K562 (cell line): Measurements from ENCODE around the gene FADD. TPM values are rescaled to one million over a fixed set of nuclear protein-coding genes. Genes with fewer than 3 reads are reported as not detected.
A peak's percentile ranks its signal among the peaks of the same experiment; 100 is the strongest.

Source experiments
- ATF7 ChIP-seq: fragments of 450-650 bp; IDR thresholded peaks from 2 replicates; pipeline ENCODE4 v1.7.1; 2014; ENCODE audit warnings: mild to moderate bottlenecking, moderate library complexity
- JUNB ChIP-seq: fragments of 450-650 bp; formaldehyde crosslinking; conservative IDR thresholded peaks from 2 replicates; pipeline ENCODE4 v1.4.0; 2020; ENCODE audit warnings: mild to moderate bottlenecking
- MIER1 ChIP-seq: fragments of 450-650 bp; IDR thresholded peaks from 2 replicates; pipeline ENCODE4 v1.6.1; 2016; ENCODE audit warnings: antibody characterized with exemption, mild to moderate bottlenecking, low read depth
- PHF21A ChIP-seq: fragments of 450-650 bp; IDR thresholded peaks from 2 replicates; pipeline ENCODE4 v1.6.1; 2017; ENCODE audit warnings: low read depth, borderline replicate concordance
- RB1 ChIP-seq: fragments of 450-650 bp; IDR thresholded peaks from 2 replicates; pipeline ENCODE4 v1.6.1; 2017; ENCODE audit warnings: low read depth, mild to moderate bottlenecking
- RBM14 ChIP-seq: fragments of 200-400 bp; formaldehyde crosslinking; IDR thresholded peaks from 2 replicates; pipeline ENCODE4 v1.6.1; 2018; ENCODE audit warnings: low read depth, mild to moderate bottlenecking, low read length, moderate library complexity, borderline replicate concordance; ENCODE audit not compliant: insufficient read depth
- TARDBP ChIP-seq: fragments of 450-650 bp; IDR thresholded peaks from 2 replicates; pipeline ENCODE4 v1.6.1; 2016
- ZNF165 ChIP-seq: fragments of 250-450 bp; sonication (Bioruptor Pico); IDR thresholded peaks from 2 replicates; pipeline ENCODE4 v1.4.0; 2020; ENCODE audit warnings: borderline replicate concordance
- ZNF77 ChIP-seq: fragments of 250-450 bp; sonication (Bioruptor Pico); IDR thresholded peaks from 2 replicates; pipeline ENCODE4 v1.5.0; 2020
- ZNF785 ChIP-seq: fragments of 250-450 bp; sonication (Bioruptor Pico); IDR thresholded peaks from 2 replicates; pipeline ENCODE4 v1.4.0; 2020; ENCODE audit warnings: mild to moderate bottlenecking
- polyA plus RNA-seq, 8 experiments: library from polyadenylated mRNA; depleted of rRNA in 4 of 8; stranded (reverse) in 5 of 8; unstranded in 3 of 8; fragments of >200 nt; fragmentation: Nextera tagmentation in 2 of 8; fragmentation: Illumina TruSeq in 1 of 8; extraction: Ambion mirVana in 2 of 8; extraction: Trizol in 1 of 8; gene quantifications; 2 replicates each; pipeline versions ENCODE4 v1.2.1 to v1.2.3, GENCODE V29; 2011 to 2014; ENCODE audit warnings: inconsistent platforms in 1 of 8, missing spikeins in 1 of 8
- total RNA-seq, 7 experiments: library from RNA; depleted of rRNA in 6 of 7; stranded (reverse); fragments of >200 nt in 6 of 7; fragmentation: Illumina TruSeq in 2 of 7; extraction: Trizol in 2 of 7; gene quantifications; 2 replicates each; pipeline versions ENCODE4 v1.2.1 to v1.2.3, GENCODE V29; 2011 to 2021; ENCODE audit warnings: low replicate concordance in 1 of 7
- TF ChIP-seq, protein P1 (sequence below): fragments of 250-450 bp; sonication (Bioruptor Pico); IDR thresholded peaks from 2 replicates; pipeline ENCODE4 v1.4.0; 2020; ENCODE audit warnings: mild to moderate bottlenecking
- TF ChIP-seq, protein P2 (sequence below): fragments of 450-650 bp; IDR thresholded peaks from 2 replicates; pipeline ENCODE4 v1.7.0; 2016; ENCODE audit warnings: borderline replicate concordance
- TF ChIP-seq, protein P3 (sequence below): fragments of 450-650 bp; IDR thresholded peaks from 2 replicates; pipeline ENCODE4 v1.6.1; 2016; ENCODE audit warnings: mild to moderate bottlenecking, moderate library complexity

FADD gene
- total and polyA plus RNA-seq, 9 of the 15 experiments (the other 6 are each of a cell fraction or from before 2014, with no cell fraction given), result 0.29 to 26.9 (median 20.4) TPM

DNA sequence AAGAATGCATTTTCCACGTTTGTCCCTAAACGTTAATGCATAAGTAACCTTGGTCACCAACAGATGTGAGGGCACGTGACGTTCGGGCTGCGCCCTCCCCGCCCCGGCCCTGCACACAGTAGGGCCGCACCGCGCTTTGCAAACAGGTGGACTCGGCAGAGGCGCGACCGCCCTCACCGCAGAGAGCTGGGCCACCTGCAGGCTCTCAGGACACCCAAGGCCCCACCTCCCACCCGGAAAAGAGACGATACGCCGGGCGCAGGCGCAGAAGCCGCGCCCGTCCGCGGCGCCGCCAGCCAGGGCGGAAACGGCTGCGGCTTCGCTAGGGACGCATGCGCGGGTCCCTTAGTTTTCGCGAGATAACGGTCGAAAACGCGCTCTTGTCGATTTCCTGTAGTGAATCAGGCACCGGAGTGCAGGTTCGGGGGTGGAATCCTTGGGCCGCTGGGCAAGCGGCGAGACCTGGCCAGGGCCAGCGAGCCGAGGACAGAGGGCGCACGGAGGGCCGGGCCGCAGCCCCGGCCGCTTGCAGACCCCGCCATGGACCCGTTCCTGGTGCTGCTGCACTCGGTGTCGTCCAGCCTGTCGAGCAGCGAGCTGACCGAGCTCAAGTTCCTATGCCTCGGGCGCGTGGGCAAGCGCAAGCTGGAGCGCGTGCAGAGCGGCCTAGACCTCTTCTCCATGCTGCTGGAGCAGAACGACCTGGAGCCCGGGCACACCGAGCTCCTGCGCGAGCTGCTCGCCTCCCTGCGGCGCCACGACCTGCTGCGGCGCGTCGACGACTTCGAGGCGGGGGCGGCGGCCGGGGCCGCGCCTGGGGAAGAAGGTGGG lies at the start of gene FADD (continued):
- TF ChIP-seq, protein P1, sequence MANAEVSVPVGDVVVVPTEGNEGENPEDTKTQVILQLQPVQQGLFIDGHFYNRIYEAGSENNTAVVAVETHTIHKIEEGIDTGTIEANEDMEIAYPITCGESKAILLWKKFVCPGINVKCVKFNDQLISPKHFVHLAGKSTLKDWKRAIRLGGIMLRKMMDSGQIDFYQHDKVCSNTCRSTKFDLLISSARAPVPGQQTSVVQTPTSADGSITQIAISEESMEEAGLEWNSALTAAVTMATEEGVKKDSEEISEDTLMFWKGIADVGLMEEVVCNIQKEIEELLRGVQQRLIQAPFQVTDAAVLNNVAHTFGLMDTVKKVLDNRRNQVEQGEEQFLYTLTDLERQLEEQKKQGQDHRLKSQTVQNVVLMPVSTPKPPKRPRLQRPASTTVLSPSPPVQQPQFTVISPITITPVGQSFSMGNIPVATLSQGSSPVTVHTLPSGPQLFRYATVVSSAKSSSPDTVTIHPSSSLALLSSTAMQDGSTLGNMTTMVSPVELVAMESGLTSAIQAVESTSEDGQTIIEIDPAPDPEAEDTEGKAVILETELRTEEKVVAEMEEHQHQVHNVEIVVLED, result peak; percentile 69; the same call in 1 of the 2 replicates
- TF ChIP-seq, protein P2, sequence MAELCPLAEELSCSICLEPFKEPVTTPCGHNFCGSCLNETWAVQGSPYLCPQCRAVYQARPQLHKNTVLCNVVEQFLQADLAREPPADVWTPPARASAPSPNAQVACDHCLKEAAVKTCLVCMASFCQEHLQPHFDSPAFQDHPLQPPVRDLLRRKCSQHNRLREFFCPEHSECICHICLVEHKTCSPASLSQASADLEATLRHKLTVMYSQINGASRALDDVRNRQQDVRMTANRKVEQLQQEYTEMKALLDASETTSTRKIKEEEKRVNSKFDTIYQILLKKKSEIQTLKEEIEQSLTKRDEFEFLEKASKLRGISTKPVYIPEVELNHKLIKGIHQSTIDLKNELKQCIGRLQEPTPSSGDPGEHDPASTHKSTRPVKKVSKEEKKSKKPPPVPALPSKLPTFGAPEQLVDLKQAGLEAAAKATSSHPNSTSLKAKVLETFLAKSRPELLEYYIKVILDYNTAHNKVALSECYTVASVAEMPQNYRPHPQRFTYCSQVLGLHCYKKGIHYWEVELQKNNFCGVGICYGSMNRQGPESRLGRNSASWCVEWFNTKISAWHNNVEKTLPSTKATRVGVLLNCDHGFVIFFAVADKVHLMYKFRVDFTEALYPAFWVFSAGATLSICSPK, result no peak
- no peak for TF ChIP-seq JUNB
- no peak for TF ChIP-seq PHF21A
- peak; percentile 41; the same call in 1 of the 2 replicates for TF ChIP-seq ATF7
- TF ChIP-seq RBM14, result no peak
- no peak for TF ChIP-seq ZNF165 (CRISPR knock-in tag)
- no peak for TF ChIP-seq TARDBP
- TF ChIP-seq RB1, result 0 out of 2 replicates have a peak, but pooled peaks have one; percentile 16
- TF ChIP-seq ZNF785 (CRISPR knock-in tag), result no peak
- no peak for TF ChIP-seq MIER1
- TF ChIP-seq ZNF77 (CRISPR knock-in tag), result no peak
- TF ChIP-seq, protein P3, sequence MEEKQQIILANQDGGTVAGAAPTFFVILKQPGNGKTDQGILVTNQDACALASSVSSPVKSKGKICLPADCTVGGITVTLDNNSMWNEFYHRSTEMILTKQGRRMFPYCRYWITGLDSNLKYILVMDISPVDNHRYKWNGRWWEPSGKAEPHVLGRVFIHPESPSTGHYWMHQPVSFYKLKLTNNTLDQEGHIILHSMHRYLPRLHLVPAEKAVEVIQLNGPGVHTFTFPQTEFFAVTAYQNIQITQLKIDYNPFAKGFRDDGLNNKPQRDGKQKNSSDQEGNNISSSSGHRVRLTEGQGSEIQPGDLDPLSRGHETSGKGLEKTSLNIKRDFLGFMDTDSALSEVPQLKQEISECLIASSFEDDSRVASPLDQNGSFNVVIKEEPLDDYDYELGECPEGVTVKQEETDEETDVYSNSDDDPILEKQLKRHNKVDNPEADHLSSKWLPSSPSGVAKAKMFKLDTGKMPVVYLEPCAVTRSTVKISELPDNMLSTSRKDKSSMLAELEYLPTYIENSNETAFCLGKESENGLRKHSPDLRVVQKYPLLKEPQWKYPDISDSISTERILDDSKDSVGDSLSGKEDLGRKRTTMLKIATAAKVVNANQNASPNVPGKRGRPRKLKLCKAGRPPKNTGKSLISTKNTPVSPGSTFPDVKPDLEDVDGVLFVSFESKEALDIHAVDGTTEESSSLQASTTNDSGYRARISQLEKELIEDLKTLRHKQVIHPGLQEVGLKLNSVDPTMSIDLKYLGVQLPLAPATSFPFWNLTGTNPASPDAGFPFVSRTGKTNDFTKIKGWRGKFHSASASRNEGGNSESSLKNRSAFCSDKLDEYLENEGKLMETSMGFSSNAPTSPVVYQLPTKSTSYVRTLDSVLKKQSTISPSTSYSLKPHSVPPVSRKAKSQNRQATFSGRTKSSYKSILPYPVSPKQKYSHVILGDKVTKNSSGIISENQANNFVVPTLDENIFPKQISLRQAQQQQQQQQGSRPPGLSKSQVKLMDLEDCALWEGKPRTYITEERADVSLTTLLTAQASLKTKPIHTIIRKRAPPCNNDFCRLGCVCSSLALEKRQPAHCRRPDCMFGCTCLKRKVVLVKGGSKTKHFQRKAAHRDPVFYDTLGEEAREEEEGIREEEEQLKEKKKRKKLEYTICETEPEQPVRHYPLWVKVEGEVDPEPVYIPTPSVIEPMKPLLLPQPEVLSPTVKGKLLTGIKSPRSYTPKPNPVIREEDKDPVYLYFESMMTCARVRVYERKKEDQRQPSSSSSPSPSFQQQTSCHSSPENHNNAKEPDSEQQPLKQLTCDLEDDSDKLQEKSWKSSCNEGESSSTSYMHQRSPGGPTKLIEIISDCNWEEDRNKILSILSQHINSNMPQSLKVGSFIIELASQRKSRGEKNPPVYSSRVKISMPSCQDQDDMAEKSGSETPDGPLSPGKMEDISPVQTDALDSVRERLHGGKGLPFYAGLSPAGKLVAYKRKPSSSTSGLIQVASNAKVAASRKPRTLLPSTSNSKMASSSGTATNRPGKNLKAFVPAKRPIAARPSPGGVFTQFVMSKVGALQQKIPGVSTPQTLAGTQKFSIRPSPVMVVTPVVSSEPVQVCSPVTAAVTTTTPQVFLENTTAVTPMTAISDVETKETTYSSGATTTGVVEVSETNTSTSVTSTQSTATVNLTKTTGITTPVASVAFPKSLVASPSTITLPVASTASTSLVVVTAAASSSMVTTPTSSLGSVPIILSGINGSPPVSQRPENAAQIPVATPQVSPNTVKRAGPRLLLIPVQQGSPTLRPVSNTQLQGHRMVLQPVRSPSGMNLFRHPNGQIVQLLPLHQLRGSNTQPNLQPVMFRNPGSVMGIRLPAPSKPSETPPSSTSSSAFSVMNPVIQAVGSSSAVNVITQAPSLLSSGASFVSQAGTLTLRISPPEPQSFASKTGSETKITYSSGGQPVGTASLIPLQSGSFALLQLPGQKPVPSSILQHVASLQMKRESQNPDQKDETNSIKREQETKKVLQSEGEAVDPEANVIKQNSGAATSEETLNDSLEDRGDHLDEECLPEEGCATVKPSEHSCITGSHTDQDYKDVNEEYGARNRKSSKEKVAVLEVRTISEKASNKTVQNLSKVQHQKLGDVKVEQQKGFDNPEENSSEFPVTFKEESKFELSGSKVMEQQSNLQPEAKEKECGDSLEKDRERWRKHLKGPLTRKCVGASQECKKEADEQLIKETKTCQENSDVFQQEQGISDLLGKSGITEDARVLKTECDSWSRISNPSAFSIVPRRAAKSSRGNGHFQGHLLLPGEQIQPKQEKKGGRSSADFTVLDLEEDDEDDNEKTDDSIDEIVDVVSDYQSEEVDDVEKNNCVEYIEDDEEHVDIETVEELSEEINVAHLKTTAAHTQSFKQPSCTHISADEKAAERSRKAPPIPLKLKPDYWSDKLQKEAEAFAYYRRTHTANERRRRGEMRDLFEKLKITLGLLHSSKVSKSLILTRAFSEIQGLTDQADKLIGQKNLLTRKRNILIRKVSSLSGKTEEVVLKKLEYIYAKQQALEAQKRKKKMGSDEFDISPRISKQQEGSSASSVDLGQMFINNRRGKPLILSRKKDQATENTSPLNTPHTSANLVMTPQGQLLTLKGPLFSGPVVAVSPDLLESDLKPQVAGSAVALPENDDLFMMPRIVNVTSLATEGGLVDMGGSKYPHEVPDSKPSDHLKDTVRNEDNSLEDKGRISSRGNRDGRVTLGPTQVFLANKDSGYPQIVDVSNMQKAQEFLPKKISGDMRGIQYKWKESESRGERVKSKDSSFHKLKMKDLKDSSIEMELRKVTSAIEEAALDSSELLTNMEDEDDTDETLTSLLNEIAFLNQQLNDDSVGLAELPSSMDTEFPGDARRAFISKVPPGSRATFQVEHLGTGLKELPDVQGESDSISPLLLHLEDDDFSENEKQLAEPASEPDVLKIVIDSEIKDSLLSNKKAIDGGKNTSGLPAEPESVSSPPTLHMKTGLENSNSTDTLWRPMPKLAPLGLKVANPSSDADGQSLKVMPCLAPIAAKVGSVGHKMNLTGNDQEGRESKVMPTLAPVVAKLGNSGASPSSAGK, result peak; percentile 62
